Measurements from ENCODE around the gene IWS1.
"Not testable (repeated sequence)": the region's sequence is repeated elsewhere in the genome, so short reads cannot be mapped to it uniquely, and the experiment has no call there.

The IWS1 gene

DNA sequence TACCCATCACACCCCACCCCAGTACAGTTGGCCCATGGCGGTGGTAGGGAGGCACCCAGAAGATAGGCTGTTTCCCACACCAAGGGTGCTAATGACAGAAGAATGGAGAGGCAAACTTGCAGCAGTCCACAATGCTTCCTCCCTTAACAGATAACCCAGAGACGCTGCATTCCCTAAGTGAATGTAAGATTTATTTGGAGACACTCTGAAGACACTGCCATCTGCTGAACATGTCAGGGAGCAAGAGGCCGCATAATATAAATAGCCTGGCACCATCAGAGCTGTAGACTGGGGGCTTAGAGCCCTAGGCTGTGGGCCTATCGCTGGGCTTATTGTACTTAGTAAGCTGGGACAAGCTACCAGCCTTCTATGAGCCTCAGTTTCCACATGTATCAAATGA lies 2.2 kb upstream of the IWS1 start:
- no peak for TF ChIP-seq POLR2A (IDR thresholded peaks at IDR 0.05; ENCODE audit: low read depth, low read length)
- FAIRE-seq (no peak), DNase-seq (ENCODE audit: insufficient read length, low spot score) (no peak)

DNA sequence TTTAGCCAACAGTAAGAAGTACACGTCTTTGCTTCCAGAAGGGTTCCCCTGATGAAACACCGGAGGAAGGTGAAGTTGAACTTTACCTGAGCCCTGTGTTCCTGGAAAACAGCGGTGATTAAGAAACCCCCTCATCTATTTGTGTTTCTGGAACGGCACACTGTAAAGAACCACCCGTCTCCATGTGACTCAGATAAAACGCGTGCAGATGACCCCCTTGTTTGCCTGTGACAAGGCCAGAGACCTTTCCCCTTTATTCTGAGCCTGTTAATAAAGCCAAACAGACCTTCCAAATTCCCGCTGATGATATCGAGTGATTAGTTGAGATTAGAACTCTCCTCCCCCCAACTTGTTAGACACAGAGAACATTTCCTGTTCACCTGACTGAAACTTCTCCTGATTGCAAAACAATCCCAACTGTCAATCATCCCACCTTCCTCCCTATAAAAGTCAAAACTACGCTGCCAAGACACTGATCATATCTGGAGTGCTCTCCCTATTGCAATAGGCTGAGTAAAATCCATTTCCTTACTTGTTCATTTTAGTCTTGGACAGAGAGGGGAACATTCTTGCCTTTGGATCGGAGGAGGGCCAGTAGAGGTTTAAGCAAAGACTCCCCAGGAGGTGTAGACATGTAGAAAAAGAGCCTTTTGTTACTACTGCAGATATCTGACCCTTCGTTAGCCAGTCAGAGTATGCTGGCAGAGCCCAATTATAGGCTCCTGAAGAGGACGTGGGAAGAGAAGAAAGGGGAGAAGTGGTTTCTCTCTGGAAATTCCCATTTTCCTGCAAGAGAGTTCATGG lies 914 bp upstream of the IWS1 start:
- FAIRE-seq = no peak
- DNase-seq (ENCODE audit: insufficient read length, low spot score) = no peak
- no peak for TF ChIP-seq POLR2A (IDR thresholded peaks at IDR 0.05; ENCODE audit: low read depth, low read length)

DNA sequence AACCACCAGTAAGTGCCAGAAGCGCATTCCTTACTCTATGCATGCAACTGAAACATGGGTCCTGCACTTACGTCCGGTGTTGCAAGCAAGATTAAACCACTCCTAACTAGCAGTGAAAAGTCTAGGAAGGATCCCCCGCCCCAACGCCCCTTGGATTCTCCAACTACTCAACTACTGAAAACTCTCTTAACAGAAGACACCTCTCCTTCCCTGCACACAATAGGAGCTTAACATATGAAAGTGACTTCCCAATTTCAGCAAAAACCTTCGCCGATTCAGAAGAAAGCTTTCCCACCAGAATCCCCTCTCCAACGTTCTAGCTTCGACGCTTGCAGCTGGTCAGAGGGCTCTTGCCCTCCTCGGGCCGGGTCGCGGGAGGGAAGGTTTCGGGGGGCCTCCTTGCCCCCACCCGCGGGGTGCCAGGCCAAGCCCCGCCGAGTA lies 578 bp downstream of the IWS1 start:
- TF ChIP-seq POLR2A (IDR thresholded peaks at IDR 0.05; ENCODE audit: low read depth, low read length) = no peak
- DNase-seq (ENCODE audit: insufficient read length, low spot score) (no peak), FAIRE-seq (peak; percentile 33)

DNA sequence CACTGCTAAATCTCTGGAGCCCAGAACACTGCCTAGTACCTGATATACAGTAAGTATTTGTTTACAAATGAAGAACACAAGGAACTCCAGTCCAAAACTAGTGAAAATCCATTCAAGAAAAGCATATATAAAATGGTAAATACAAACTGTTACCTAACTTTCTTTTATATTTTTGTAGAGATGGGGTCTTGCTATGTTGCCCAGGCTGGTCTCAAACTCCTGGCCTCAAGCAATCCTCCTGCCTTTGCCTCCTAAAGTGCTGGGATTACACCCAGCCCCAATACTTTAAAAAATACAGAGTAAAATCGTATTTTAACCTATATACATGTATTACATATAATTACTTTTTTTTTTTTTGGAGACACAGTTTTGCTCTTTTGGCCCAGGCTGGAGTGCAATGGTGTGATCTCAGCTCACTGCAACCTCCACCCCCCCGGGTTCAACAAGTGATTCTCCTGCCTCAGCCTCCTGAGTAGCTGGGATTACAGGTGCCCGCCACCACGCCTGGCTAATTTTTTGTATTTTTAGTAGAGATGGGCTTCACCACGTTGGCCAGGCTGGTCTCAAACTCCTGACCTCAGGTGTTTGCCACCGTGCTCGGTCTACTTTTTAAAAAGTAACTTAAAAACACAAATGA lies 2.0 kb downstream of the IWS1 start:
- not testable (repeated sequence) for FAIRE-seq; DNase-seq (ENCODE audit: insufficient read length, low spot score)

DNA sequence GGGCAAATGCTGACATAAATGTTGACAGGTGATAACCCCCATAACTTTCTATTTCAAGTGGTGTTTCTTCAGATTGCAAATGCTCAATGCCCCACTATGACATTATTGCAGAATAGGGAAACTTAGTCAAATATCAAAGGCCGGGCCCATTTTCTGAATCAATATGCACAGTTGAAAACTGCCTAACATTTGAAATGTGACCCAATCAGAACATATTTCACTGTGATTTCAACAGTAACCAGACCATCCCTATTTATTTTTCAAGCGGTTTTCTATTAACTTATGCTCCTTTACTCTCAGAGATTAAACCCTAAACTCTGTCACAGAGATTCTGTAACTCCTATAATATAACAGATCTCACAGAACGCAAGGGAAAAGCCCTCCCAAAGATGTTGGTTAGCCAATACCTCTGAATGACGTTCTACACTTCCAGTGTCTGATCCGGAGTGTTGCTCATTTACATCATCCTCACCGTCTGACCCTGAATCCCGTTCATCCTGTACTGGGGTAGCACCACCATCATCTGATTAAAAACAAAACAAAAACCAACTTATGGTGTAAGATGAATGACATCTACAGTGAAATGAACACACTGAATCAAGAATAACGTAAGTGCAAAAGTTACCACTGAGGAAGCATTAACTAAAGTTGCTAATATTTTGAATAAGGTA lies 2.9 kb downstream of the IWS1 start:
- FAIRE-seq (no peak), DNase-seq (ENCODE audit: insufficient read length, low spot score) (no peak)
- TF ChIP-seq POLR2A (IDR thresholded peaks at IDR 0.05; ENCODE audit: low read depth, low read length) = no peak

DNA sequence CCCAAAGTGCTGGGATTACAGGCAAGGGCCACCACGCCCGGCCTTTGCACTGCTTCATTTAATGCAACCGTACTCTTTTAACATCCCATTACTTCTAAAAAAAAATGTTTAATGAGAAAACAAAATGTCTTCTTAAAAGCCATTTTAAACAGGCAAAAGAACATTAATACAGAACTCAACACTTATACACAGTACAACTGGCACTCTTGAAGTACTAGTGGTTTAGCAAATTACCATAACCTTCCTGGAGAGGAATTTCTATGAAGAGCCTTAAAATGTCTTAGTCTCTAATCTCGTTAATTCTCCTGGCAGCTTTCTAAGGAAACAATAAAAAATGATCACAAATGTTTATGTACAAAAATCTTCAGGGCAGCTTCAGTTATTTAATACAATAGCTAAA lies 5.9 kb downstream of the IWS1 start:
- TF ChIP-seq POLR2A (IDR thresholded peaks at IDR 0.05; ENCODE audit: low read depth, low read length) = no peak
- DNase-seq (ENCODE audit: insufficient read length, low spot score) (no peak), FAIRE-seq (no peak)

DNA sequence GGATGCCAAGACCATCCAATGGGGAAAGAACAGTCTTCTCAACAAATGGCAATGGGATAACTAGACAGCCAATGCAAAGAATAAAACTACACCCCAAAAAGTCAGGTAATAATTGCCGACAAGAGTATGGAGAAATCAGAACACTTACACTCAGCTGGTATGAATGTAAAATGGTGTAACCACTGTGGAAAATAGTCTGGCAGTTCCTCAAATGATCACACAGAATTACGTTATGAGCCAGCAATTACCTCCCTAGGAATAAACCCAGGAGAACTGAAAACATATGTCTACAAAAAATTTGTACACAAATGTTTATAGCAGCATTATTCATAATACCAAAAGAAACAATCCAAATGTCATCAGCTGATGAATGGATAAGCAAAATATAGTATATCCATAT lies 8.8 kb downstream of the IWS1 start:
- no peak for DNase-seq (ENCODE audit: insufficient read length, low spot score)

DNA sequence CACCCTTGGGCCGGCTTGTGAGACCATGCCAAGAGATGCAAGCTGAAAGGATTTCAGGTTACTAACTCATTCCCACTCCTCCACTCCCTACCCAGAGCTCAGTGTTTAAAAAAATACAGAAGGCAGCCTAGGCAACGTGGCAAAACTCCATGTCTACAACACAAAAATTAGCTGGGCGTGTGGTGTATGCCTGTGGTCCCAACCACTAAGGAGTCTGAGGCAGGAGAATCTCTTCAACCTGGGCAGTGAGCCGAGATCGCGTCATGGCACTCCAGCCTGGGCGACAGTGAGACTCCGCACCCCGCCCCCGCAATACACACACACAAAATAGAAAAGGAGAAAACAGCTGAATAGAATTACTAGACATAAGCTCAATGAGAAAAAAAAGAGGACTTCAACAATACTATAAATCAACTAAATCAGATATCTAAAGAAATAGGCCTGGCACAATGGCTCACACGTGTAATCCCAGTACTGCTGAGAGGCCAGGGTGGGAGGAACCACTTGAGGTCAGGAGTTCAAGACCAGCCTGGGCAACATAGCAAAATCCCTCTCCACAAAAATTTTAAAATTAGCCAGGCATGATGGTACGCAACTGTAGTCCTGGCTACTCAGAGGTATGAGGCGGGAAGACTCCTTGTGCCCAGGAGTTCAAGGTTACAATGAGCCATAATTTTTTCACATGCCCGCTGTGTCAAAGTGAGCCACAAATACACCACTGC lies 10.1 kb downstream of the IWS1 start:
- DNase-seq (ENCODE audit: insufficient read length, low spot score) = no peak
- no peak for TF ChIP-seq POLR2A (IDR thresholded peaks at IDR 0.05; ENCODE audit: low read depth, low read length)
- no peak for FAIRE-seq

More for the DNA sequence above, 8.8 kb downstream of the IWS1 start:
- no peak for FAIRE-seq
- no peak for TF ChIP-seq POLR2A (IDR thresholded peaks at IDR 0.05; ENCODE audit: low read depth, low read length)

DNA sequence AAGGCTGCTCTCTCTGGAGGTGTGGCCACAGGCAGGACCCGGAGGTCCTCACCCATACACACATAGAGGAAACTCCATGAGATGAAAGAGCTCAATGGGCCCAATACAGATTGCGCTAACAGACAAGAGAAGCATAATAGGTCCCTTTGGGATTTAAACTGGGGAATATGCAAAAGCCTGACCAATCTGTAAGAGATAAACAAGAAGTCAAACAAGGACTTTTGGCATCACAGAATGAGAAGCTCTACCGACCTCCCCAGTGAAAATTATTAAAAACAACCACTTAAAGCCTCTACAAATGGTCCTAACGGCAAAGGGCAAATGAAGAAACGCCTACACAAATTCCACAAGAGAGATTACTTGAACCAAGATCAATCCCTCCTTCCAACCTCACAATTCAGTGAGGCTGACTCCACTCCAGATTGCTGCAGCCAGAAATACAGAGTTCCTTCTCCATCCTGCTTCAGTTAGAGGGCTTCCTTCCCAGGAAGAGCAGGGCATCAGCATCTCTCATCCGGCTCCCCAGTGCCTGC lies 10.8 kb downstream of the IWS1 start:
- no peak for TF ChIP-seq POLR2A (IDR thresholded peaks at IDR 0.05; ENCODE audit: low read depth, low read length)
- no peak for FAIRE-seq
- DNase-seq (ENCODE audit: insufficient read length, low spot score) = no peak

DNA sequence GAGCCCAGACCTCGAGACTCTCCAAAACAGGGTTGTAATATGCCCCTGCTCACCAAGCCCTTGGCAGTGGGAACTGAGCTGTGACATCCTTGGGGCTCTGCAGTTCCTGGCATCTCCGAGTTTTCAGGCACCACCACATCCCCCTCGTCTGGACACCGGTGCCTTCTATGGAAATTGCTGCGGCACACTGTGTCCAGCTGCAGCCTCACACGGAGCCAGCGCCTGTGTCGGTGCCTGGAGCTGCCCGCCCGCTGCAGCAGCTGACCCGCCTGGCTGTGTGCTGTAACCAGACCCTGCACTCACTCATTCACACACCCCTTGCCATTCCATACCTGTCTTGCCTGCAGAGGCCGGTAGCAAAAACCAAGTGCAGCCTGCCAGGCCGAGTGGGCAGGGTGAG lies 11.8 kb downstream of the IWS1 start:
- no peak for TF ChIP-seq POLR2A (IDR thresholded peaks at IDR 0.05; ENCODE audit: low read depth, low read length)
- FAIRE-seq (no peak), DNase-seq (ENCODE audit: insufficient read length, low spot score) (no peak)

DNA sequence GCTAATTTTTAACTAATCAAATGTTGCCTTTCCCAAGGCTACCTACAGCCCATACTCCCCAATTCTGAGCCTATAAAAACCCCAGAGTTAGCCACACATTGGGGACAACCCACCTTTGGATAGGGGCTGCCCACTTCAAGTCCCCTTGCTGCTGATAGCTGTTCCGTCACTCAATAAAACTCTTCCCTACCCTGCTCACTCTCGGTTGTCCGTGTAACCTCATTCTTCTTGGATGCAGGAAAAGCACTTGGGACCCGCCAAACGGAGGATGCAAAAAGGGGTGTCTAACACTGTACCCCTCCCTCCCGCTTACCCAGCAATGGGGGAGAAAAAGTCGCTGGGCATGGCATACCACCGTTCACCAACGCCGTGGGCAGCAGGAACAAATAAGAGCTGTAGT lies 12.2 kb downstream of the IWS1 start:
- DNase-seq (ENCODE audit: insufficient read length, low spot score) (no peak), FAIRE-seq (no peak)
- no peak for TF ChIP-seq POLR2A (IDR thresholded peaks at IDR 0.05; ENCODE audit: low read depth, low read length)

DNA sequence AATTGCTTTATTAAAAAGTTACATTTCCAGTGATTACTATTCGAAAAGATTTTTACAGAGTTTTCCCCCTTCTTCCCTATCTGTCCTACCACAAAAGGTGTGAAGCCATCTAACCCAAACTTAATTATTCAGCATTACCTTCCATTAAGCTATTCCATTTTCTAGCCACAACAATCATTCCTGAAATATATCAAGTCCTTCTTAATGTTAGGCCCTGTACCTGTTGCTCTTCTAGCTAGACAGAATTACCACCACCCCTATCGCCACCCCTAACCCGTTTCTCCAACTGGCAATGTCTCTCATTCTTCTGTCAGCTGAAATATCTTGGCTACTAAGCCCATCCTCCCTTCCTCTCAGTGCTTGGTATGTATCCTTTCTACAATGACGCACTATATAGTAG lies 13.9 kb downstream of the IWS1 start:
- DNase-seq (ENCODE audit: insufficient read length, low spot score) (no peak), FAIRE-seq (no peak)
- TF ChIP-seq POLR2A (IDR thresholded peaks at IDR 0.05; ENCODE audit: low read depth, low read length) = no peak

DNA sequence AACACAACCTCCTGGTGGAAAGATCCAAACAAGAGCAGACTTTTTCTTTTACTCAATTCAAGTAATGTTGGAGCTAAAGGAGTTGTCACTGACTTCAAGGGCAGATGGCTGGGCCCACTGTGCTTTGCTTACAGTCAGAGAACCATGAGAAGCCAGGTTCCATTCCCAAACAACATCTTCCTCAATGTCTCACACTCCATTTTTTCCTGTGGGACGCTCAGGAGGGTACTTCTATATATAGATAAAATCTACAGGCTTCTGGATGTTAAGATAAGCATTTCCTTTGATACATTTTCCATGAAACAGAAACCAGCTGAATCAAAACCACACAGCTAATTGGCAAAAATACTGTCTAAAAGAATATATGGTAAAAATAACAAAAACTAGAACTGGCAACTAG lies 14.4 kb downstream of the IWS1 start:
- no peak for FAIRE-seq
- no peak for TF ChIP-seq POLR2A (IDR thresholded peaks at IDR 0.05; ENCODE audit: low read depth, low read length)

More for the DNA sequence above, 14.4 kb downstream of the IWS1 start:
- DNase-seq (ENCODE audit: insufficient read length, low spot score) = no peak
